ENCODE measurements around the gene FBXW5.
A peak's percentile ranks its signal among the peaks of the same experiment; 100 is the strongest.

Gene FBXW5

DNA sequence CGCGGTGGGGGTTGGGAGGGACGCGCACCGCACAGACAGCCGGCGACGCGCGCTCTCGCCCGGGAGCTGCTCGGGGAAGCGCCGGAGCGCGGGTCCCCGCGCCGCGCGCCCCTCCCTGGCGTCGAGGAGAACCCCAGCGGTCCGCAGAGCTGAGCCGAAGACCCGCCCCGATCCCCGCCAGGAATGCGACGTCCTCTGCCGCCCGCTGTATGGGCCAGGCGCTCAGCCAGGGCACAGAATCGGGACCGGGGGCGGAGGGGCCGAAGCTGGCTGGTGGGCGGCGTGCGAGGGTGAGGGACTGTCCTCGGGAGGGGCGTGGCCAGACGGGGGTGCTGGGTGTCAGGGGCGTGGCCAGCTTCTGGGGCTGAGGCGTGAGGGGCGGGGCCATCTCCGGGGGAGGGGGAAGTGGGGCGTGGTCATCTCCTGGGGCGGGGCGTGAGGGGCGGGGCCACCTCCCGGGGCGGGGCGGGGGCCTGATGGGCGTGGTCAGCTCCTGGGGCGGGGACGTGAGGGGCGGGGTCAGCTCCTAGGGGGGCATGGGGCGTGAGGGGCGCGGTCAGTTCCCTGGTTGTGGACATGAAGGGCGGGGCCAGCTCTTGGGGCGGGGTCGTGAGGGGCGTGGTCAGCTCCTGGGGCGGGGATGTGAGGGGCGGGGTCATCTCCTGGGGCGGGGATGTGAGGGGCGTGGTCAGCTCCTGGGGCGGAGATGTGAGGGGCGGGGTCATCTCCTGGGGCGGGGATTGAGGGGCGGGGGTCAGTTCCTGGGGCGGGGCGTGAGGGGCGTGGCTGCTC is 33.7 kb upstream of the FBXW5 start:
- peak; percentile 97 for DNase-seq (ENCODE audit: low spot score)

DNA sequence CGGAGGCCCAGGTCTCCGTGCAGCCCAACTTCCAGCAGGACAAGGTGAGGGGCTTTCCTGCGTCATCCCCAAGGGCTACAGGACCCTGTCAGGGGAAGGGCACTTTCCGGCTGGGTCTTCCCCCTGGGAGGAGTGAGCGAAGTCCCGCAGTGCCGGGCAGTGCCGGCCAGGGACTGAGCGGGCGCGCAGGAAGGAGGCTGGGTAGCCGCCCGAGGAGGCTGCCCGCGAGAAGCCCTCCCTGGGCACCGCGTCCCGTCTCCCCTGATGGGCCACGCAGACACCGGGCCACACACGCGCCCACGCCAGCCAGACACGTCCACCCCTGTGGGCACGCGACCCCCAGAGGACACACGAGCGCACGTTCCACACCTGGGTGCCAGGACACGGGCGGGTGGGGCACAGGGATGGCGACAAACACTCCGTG is 33.1 kb upstream of the FBXW5 start:
- DNase-seq (ENCODE audit: low spot score), result no peak

DNA sequence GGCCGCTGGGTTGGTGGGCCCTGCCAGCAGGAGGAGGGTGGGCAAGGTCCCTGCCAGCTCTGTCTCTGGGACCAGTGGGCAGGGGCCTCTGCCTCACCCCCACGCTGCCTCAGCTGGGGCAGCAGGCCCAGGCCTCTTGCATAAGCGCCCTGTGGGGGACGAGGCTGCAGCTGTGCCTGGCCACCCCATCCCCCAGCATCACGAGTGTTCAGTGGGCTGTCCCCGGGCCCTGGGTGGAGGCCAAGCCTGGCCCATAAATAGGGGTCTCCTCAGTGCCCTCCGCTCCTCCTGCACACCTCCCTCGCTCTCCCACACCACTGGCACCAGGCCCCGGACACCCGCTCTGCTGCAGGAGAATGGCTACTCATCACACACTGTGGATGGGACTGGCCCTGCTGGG is 32.7 kb upstream of the FBXW5 start, which contains the start of gene PTGDS:
PTGDS (plus strand) TSS at position 282 of the 400 bp plus-strand sequence; CDS start at position 357, 75 bp downstream.
- no peak for DNase-seq (ENCODE audit: low spot score)

DNA sequence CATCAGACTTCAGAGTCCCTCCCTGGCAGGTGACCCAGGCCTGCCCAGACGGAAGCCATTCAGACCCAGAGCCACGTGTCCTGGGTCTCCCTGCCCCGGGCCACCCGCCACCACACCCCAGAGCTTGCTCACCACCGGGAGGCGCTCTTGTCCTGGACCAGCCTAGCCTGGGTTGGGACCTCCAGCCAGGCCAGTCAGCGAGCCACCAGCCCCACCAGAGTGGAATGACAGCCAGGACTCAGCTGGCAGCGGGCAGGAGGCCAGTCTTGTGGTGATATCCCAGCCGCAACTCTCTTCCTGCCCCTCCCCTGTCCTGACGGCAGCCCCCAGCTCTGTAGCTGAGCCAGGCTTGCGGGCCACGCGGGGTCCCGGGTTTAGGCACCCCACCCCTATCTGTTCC is 31.1 kb upstream of the FBXW5 start:
- DNase-seq (ENCODE audit: low spot score), result no peak

DNA sequence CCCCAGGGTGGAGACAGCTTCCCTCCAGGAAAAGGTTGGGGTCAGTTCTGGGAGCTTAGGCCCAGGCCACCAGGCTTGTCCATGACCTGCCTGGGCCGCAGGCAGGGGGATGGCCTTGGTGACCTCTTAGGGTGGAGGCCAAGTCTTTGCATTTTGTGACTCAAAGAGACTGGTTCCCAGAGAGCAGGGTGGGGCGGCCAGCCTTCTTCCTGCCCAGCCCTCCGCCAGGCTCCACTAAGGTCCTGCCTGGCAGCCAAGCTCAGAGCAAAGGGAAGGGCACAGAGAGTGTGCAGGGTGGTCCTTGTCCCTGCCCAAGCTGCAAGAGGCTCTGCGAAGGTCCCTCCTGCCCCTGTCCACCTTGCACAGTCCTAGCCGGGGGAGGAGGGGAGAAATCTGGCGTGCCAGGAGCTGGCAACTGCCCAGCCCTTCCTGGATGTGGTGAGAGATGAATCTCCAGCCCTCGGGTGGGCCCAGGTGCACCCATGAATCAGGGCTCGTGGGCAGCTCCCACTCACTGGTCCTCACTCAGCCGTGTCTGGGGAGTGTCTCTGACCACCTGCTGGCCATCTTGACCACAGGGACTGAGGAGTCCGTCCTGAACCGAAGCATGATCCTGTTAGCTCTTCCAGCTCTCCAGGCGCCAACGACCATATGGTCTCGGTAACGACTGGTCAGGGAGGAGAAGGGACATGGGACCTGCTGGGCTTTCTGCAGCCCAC is 30.4 kb upstream of the FBXW5 start:
- no peak for DNase-seq (ENCODE audit: low spot score)

DNA sequence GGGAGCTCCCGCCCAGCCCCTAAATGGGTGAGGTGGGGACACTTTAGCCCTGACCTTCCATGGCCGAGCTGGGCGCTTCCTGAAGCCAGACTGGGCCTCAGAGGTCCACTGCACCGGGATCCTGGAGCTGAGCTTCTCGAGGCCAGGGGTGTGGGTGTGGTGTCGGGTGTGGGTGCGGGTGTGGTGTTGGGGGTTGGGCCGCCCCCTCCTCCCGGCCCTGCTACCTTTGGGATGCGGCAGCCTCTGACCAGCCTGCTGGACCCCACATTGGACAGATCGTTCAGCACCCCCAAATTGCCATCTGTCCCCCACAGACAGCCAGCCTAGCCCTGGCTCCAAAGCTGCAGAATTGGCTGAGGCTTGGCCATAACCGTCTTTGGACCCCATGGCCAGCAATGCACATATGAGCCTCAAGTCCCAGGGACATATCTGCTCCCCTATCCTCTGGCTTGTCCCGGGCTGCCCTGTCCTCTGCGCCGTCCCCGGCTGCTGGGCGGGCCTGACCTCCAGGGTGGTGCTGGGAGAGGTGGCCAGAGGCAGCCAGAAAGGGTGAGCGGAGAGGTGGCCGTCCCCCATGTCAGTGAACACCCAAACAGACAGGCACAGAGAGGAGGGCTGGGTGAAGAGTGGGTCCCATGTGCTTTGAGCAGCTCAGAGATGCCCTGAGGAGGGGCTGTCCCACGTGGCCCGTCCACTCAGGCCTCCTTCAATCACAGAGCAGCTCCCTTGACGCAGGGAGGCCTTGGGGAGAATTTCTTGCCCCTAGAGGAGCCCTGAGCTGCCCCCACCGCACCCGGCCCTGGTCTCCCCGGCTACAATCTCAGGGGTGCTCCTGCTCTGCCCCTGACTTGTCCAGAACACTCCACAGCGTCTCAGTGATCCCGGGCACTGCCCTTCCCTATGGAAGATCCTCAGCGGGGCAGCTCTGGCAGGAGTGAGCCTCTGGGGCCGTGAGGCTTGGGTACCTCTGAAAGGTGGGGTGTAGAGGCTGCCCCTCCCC is 29.4 kb upstream of the FBXW5 start:
- no peak for DNase-seq (ENCODE audit: low spot score)

DNA sequence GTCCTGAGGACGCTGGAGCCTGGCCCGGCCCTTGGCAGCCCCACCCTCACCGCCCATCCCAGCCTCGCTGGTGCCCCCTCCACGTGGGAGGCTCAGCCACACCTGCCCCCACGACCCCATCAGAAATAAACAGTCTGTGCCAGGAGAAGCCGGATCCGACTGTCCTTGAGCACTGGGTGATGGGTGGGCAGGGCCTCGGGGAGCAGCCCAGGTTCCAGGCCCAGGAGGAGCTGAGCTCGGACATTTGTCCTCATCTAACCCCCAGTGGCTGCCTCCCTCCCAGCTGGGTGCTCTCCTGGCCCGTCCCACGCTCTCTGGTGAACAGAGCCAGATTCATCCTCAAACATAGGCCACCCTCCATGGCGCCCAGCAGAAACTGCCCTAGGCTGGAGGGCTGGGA is 28.2 kb upstream of the FBXW5 start:
- no peak for DNase-seq (ENCODE audit: low spot score)

DNA sequence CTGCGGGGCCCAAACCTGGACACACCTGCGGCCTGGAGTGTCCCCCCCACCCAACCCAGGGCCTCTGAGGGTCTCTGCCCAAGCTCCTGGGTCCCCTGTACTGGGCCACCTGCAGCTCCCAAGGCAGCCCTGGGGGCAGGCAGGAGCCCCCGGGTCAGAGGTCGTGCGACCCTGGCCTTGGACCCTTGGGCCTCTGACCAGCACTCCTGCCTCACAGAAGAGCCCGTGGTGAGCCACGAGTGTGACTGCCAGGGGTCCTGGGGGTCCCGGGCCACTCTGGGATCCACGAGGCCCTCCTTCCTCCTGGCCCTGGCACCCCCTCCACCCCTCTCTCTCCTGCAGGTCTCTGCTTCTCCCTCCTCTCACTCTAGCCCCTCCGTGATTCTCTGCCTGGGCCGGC is 27.8 kb upstream of the FBXW5 start:
- DNase-seq (ENCODE audit: low spot score), result no peak

DNA sequence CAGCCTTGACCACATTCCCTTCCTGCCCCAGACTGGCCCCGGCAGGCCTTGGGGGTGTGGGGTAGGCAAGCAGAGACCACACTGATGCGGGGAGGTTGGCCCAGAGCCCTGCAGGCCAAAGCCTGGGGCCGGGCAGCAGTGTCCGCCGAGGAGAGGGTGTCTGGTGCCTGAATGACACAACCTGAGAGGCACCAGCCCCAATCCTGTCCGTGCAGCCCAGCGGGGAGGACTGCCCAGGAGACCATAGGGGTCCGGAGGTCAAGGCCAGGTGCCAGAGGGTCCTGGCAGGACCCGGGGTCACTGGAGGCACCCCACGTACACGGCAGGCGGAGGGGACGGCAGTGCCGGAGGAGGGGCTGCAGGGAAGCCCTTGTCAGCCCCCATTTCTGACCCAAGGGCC is 27.2 kb upstream of the FBXW5 start:
- no peak for DNase-seq (ENCODE audit: low spot score)

DNA sequence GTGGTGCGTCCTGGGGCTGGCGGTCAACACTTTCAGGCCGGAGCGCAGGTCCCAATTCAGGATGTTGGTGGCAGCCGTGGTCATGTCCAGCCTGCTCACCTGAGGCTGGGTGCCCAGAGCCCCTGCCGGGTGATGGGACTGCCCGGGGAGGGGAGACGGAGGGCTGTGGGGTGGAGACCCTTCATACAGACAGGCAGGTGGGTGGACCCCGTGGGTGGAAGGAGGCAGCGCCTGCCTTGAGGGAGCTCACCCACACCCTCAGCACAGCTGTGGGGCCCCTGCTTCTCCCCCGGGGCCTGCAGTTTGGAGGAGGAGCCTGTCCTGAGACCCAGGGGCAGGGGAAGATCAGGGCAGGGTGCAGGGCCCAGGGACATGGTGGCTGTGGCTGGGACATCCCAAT is 25.8 kb upstream of the FBXW5 start:
- DNase-seq (ENCODE audit: low spot score), result no peak

DNA sequence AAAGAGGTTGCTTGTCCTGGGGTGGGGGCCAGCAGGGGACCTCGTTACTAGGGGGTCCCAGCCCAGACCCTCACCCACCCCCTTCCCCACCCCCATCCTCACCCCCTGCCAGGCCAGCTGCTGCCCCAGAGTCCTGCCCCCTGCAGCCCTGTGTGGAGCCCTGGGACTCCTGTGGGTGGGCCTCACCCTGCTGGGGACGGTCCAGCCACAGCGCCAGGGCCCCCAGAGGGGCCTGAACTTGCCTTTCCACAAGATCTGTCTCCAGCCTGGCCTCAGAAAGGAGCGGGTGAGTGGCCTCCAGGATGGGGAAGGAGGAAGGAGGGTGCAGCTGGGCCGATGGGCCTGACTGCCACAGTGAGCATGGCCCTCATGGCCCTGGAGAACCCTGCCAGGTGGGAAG is 25.2 kb upstream of the FBXW5 start:
- DNase-seq (ENCODE audit: low spot score), result no peak

DNA sequence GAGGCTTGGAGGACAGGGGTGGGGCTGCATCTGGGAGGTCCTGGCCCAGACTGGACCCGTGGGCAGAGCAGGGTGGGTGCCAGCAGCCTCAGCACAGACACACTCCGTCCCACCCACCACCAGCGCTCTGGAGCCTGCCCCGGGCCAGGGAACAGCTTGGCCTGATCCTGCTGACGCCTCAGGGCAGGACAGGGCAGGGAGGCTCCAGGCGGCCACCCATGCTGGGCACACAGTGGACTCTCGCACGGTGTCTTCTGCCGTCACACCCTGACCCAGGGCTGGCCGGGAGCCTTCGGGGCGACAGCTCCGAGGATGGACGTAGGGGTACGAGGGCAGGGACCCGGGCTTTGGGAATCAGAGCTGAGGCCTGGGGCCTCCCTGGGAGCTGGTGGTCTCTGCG is 24.6 kb upstream of the FBXW5 start:
- DNase-seq (ENCODE audit: low spot score), result no peak

DNA sequence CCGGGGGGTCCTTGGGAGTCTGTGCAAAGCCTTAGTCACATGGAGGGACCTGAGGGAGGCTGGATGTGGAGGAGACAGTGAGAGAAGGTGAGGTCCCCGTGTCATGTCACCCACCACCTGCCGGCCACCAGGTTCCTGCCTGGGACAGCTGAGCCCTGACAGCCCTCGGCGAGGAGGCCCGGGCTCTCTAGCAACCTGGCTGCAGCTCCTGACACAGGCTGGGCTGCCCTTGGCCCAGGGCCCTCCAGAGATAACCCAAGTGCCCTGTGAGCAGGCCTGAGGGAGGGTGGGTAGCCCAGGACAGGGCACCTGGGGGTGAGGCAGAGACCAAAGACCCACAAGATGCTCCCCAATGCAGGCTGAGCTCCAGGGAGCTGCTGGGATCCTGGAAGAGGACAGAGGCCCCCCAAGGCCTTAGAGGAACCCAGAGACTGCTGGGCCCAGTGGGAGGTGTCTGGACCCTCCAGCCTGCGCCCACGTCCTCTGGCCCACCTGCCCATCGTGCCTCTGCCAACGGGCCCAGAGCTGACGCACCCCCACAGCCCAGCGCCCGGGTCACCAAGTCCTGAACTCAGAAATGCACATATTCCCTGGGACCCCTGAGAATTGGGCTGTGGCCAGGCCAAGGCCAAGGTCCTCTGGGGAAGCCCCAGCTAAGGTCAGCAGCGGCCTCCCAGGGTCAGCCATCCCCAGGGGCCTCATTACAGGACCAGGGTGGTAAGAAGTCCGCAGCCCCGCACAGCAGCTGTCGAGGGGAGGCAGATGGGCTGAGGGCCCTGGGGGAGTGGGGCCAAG is 24.0 kb upstream of the FBXW5 start:
- no peak for DNase-seq (ENCODE audit: low spot score)

DNA sequence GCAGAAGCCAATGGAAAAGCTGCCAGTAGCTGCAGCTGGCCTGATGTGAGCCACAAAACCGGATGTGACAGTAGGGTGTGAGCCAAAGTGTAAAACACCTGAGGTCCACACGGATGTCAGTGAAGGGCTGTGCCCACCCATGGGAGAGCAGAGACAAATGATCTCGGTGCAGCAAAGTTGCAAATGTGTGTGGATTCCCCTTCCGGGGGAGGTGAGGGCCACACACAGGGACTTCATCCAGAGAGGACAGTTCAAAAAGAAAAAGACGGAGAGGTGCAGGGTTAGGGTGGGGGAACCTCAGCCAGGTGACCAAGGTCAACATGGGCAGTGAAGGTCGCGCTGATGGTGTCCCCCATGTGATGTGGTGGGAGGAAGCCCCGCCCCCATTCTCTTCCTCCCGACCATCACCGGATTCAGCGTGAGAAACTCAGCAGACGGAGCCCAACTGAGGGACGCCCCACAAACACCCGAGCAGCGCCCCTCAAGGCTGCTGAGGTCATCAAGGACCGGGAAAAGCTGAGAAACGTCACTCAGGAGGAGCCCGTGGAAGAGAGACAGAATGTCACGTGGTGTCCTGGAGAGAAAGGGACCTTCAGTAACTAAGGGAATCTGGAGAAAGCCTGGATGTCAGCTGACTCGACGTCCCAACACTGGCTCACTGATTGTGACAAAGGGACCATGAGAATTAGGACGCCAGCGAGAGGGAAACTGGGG is 21.4 kb upstream of the FBXW5 start:
- peak; percentile 59 for DNase-seq (ENCODE audit: low spot score)

DNA sequence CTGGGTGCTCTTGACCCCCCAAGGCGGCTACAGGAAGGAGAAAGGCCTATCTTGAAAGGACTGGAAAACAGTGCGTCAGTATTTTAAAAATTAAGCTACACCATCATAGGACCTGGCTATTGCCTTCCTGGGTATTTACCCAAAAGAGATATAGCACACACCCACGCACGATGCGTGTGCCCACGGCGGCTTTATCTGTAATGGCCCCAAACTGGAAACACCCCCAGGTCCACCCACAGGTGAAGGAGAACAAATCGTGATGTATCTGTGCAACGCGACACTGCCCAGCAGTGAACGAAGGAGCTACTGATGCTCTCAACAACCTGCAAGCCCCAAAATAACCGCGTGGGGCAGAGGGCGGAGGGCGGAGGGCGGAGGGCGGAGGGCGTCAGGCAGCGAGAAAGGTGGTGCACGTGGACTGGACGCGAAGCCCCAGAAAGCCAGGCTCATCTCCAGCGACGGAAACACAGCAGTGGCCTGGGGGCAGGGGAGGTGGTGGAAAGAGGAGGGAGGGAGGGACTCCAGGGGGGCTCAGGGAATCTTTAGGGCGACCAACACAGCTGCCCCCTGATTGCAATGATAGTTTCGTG is 20.4 kb upstream of the FBXW5 start:
- no peak for DNase-seq (ENCODE audit: low spot score)

DNA sequence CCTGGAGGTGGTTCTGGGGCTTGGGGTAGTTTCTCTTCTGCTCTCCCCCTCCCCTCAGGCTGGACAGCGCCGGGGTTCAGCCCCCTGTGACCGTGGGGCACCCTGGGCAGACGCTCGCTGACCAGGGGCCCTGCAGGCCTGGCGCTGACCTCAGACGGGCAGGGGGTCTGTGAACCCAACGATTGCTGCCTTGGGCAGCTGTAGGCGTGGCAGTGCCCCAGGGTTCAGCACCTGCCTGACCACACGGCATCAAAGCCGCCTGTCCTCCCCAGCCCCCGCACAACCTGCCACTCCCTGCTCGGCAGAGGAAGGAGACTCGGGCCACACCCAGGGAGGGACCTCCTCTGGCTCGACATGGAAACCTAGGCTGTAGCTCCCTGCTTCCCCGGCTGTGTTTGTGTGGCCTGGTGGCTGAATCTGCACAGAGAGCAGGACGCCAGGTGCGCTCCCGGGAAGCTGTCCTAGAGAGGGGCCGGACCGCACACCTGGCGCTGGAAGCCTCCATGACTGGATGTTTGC is 19.7 kb upstream of the FBXW5 start:
- no peak for DNase-seq (ENCODE audit: low spot score)

DNA sequence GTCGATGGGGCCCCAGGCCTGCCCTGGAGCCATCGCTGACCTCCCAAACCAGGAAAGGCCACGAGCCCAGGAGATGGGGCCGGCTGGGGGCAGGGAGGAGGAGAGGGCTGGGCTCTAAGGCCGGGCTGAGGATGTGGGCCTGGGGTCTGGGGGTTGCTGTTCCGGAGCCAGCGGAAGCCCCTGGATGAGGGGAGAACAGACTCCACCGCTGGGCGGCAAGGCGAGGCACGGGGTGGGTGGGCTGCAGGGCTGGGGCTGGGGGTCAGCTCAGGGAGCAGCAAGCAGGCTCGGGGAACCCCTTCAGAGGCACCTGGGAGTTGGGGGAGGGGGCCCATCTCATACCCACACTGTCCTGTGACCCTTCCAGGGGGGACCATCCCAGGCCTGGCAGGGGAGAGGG is 19.2 kb upstream of the FBXW5 start:
- DNase-seq (ENCODE audit: low spot score), result no peak

DNA sequence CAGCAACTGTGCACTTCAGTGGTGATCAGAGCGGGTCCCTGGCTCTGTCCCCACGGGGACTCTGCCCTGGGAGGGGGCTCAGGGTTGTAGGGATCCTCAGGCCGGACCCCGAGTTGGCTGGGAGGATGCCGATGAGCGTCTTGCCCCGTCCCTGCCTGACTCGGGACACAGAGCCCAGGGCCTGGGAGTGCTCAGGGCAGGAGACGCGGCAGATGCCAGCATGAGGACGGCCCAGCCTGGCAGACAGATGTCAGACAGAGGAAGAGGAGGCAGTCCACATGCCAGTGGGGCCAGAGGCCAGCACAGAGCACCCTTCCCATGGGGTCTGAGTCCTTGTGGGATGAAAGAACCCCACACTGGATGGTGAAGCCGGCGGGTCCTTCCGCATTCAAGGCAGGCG is 18.8 kb upstream of the FBXW5 start:
- DNase-seq (ENCODE audit: low spot score), result no peak

DNA sequence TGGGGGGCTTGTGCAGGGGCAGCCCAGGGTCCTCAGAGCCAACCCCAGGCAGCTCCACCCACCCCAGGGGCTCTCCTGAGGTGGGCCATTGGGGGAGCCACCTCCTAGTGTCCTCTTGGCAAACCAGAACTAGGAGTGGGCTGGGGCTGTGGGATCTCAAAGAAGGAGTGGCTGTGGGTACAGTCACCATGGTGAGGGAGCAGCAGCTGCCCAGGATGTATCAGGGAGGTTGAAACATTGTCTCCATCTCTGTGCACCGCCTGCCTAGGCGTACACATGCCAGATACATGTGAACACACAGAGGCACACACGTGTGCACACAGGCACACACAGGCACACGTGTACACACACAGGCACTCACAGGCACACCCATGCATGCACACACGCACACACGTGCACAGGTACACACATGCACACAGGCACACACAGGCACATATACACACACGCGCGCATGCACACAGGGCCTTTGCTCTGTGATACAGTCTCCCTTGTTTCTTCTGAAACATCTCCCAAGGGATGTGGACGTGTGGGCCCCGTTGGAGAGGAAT is 18.2 kb upstream of the FBXW5 start:
- DNase-seq (ENCODE audit: low spot score), result no peak

DNA sequence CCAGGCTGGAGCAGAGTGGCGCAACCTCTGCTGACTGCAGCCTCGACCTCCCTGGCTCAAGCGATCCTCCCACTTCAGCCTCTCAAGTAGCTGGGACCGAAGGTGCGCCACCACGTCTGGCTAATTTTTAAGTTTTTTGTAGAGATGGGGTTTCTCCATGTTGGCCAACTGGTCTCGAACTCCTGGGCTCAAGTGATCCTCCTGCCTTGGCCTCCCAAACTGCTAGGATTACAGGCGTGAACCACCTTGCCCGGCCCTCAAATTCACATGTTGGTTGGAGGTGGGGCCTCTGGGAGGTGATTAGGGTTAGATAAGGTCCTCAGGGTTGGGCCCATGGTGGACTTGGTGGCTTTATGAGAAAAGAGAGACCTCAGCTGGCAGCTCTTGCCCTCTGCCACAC is 17.6 kb upstream of the FBXW5 start:
- no peak for DNase-seq (ENCODE audit: low spot score)

Measured in COLO829 (cell line).